ENCODE data around the gene SST.

SST gene

DNA sequence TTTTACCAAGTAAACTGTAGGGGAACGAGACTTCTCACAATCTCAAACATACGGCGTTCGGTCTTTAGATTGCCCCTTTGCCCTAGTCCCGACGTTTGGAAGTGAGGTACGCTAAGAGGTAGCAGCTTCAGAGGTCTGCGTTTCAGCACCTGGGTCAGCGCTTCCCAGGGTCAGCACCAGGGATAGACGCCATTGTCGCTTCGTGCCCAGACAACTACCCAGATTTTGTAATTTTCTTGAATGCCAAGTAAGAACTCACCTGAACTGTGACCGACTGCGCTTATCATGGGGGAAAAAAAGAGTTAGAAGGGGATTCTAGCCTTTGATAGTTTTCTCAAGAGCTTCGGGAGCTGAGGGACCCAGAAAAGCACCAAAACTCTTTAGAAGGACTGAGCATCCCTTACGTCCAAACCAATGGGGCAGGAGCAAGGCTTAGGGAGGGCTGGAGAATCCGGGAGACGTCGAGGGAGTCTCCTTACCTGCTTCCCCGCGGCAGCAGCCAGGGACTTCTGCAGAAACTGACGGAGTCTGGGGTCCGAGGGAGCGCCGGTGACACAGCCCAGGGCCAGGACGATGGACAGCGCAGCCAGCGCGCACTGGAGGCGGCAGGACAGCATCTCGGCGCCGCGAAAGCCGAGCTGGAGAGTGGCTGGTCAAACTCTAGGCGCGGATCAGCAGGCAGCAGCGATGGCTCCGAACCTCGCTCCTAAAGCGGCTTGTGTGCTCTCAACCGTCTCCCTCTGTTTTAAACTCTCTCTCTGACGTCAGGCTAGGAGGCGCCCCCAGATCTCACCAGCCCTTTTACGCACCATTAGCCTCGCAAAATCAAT, at the start of gene SST:
Gene SST, minus strand, starts transcription at position 720 of the 830 bp plus-strand sequence. Its CDS starts 103 bp downstream, at position 617.
- peak; percentile 61 for DNase-seq (ENCODE audit: low read depth)

DNA sequence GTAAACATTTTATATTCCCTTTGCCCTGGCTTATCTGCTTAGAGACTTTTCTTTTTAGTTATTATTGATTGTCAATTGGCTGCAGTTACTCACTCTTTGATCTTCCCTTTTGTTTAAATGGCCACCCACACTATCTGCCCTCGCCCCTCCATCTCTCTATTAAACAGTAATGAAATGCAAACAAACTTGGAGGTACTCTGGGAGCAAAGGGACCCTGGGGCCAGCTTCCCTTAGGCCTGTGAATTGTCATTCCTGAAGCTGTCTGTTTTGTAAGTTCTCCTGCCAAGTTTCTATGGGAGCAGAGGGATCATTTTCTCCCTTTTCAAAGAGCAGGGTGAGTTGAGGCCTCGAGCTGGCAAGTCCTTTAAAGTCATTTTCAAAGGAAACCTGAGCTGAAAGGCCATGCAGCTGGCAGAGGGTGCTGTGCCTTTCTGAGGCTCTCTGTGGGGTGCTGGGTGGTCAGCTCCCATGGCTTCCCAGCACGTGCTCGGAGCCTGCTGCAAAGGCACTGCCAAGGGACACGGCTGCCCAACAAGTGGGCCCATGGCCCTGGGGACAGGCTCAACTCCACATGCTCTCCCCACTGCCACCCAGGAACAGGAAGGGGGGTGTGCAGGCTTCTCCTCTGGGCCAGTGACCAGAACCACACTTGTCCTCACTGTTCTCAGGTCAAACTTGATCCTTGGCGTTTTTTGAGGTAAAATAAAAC, 49.6 kb upstream of the SST start:
- DNase-seq (ENCODE audit: low read depth): no peak

DNA sequence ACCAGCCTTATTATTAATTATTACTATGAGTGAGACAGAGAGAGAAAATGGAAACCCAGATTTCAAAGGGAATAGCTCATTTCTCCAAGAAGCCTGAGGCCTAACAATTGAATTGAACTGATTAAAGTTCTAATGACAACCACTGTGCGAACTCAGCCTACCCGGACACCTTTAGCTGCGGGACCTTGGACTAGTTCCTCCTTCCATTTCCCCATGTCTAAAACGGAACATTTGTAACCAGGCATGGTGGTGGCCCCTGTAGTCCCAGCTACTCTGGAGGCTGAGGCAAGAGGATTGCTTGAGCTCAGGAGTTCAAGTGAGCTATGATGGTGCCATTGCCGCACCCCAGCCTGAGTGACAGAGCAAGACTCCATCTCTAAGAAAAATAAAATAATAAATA, 48.6 kb upstream of the SST start:
- no peak for DNase-seq (ENCODE audit: low read depth)

DNA sequence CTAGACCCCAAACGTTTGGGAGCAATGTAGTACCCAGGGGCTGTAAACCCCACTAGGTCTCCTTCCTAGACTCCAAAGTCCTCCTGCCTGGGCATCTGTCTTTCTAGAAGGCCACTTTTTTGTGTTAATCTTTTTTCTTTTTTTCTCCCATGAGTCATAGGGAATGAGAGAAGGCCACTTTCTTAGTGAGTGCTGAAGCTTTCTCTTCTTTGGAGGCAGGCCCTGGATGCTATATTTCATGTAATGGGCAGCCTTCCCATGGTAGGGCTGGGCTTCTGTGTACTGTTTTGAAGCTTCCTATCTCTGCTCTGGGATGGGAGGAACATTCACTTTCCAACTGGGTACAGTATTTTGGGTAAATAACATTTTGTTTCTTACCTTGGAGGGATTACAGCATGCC, 47.4 kb upstream of the SST start:
- peak; percentile 66 for DNase-seq (ENCODE audit: low read depth)

DNA sequence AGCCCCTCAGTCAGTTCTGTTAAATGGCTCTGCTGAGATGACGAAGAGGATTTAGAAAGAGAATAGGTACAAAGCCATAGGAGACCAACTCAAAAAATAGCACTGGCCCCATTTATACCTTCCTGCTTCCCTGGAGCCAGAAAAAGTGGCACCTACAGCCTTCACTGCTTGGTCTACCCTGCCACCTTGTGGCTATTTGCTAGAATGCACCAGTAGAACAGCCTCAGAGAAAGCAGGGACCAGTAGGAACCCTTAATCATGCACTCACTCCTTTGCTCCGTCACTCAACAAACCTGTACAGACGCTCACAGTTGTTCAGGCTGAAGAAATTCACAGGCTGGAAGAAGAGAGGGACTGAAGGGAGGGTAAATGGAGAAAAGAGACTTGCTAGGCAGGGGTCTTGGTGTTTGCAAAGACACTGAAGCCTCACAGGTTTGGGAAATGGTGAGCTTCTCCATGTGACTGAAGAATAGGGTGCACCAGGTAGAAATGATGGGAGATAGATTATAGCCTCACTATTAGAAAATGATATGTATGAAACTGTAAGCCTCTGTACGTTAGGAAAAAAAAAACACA, 44.3 kb upstream of the SST start:
- peak; percentile 64 for DNase-seq (ENCODE audit: low read depth)

DNA sequence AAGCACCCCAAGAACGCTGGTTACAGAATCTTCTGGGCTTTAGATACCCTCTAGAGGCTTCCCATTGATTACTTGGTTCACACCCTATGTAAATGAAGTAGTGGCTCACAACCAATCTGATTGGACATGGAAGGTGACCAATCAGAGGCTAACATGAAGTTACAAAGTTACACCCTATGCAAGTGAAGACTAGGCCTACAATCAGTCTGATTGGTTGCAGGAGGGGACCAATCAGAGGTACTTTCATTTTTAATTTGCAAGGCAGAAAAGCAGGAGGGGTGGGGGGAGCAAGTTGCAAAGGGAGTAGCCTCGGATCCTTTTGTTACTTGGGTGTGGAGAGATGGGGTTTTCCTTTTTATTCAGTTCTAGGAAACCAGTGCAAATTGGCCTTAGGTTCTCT, 43.3 kb upstream of the SST start:
- DNase-seq (ENCODE audit: low read depth): peak; percentile 64

DNA sequence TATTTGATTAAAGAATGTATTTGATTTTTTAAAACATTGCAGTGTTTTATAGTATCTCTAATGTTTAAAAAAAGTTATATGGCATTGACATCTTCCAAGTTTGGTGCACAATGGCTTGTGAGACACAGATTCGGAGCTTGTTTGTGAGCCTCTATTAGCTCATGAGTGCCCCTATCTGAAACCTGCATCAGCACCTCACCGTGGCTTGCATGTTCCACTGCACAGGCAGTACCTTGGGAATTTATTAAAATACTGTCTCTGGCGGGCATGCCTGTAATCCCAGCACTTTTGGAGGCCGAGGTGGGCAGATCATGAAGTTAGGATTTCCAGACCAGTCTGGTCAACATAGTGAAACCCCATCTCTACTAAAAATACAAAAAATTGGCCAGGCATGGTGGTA, 39.0 kb upstream of the SST start:
- no peak for DNase-seq (ENCODE audit: low read depth)

DNA sequence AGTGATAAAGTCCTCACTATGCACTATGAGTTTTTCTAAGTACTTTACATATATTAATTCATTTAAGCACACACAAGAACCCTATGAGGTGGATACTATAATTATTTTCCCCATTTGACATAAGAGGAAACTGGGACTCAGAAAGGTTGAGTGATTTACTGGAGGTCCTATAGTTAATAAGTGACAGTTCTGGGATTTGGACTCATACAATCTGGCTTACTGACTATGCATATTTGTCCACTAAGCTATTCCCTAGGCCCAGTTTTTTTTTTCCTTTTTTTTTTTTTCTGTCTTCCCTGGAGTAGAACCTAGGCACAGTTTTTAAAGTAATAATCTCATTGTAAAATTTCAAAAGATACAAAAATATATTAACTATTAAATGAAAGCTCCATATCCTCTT, 38.5 kb upstream of the SST start:
- no peak for DNase-seq (ENCODE audit: low read depth)

DNA sequence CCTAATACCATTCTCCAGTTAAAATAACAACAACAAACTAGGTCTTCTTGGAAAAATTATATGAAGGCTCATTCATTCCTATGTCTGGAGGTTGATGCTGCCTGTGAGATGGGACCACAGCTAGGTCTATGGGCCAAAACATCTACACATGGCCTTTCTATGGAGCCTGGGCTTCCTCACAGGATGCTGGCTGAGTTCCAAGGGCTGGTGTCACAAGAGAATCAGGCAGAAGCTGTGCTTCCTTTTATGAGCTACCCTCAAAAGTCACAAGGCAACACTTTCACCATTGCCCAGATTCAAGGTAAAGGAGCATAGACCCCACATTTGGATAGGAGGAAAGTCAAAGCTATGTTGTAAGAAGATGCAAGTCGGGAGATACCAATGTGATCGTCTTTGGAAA, 36.8 kb upstream of the SST start:
- no peak for DNase-seq (ENCODE audit: low read depth)

DNA sequence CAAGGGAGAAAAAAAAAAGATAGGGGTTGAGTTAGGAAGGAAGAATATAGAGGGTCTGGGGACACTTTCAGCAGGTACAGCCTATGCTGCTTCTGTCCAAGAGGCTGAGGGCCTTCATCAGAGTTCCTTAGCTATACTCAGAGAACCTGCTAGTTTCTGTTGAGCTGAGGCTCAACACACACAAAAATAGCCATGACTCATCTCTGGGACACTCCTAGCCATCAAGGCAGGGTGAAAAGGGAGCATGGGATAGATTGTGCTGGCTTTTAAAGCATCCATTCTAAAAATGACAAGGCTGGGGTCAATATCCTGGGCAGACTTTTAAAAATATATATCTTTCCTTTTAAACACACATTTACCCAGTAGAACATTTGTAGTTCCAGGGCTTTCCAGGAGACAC, 35.0 kb upstream of the SST start:
- no peak for DNase-seq (ENCODE audit: low read depth)

DNA sequence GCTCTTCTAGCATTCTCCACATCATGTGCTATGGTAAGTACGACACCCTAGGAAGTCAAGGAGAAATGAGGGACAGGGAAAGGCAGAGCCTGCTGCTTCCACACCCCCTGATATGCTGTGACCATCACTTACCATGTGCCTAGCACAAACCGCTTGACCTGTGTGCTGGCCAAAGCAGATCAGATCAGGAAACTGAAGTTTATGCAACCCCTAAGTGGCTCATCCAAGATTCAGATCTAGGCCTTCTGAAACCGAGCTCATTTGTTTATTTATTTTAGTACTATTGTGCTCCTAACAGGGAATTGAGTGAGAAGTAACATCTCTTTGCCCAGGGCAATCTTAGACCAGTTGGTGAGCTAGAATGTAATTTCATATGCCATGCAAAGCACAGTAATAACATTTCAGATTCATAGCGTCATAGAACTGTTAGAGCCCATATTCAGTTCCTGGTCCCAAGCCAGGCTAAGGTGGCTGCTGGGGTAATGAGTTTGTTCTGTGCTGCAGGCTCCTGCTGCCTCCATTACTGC, 32.4 kb upstream of the SST start, which contains the start of gene RTP2:
Gene RTP2, minus strand, starts transcription at position 51 of the 527 bp plus-strand sequence. CDS start 429 bp downstream, outside the sequence.
- DNase-seq (ENCODE audit: low read depth): no peak

DNA sequence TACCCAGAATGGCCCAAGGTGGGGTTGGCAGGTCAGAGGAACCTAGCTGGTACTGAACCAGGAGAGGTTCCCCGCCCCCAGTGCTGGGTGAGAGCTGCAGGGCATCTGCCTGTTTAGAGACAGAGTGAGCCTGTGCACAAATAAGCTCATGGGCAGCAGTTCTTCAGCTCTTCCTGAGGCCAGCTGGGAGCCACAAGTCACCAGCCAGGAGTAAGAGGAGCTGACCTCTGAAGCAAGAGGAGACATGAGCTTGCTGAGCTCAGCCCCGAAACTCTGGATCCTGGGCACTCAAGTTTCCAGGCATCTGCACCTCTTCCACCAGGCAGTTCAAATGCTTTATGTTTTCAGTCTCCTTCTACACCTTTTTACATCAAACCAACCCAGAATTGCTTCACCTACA, 30.1 kb upstream of the SST start:
- DNase-seq (ENCODE audit: low read depth): no peak

DNA sequence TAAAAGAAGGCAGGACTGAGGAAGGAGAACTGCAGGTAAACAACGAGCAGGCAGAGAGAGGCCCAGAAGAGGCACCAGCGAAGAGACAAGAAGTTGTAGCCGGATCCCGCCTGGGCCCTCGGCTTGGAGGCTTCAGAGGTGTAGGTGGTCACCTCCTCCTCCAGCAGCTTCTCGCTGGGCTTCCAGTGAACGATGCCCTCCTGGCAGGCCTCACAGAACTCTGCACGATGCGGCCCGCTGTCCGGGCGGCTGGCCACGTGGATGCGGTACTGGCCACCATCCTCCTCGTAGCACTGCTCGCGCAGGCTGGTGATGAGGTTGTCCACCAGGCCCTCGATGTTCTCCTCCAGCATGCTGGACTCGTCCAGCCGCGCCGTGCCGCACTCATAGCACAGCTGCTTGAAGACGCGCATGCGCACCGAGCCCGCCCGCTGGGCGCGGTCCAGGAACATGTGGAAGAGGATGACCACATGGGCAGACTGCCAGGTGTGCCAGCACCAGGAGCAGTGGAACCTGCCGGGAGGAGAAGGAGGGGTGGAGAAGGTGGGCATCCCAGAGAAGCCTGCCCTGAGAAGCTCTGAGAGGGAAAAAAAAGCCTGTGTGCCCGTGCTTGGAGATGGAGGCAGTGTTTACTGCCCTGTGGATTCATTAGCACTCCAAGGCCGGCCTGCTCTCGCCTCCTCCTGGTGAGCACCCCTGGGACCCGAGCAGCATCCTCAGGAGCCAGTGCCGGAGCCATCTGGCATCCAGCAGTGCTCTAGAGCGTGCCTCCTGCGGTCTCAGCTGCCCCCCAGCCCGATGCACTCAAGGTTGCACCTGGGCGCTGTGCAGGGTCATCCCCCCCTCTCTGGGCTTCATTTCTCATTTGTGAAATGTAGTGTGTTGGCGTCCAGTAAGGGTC, 28.6 kb upstream of the SST start:
- no peak for DNase-seq (ENCODE audit: low read depth)

DNA sequence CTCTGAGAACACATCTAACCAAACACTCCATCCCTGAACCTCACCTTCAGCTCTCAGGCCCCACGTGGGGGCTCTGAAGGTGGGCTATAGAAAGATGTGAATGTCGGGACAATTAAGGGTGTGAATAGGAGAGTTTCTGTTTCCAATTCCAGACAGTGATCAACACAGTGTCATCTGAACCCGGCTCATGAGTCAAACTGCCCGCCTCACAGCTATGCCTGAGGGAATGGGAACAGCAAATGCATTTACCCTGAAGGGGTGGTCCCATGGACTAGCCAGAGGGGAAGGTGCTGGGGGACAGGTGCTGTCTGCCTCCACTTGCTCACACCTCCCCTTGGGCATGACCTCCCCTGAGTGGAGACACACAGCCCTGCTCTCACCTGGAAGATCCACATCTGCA, 25.8 kb upstream of the SST start:
- DNase-seq (ENCODE audit: low read depth): no peak

DNA sequence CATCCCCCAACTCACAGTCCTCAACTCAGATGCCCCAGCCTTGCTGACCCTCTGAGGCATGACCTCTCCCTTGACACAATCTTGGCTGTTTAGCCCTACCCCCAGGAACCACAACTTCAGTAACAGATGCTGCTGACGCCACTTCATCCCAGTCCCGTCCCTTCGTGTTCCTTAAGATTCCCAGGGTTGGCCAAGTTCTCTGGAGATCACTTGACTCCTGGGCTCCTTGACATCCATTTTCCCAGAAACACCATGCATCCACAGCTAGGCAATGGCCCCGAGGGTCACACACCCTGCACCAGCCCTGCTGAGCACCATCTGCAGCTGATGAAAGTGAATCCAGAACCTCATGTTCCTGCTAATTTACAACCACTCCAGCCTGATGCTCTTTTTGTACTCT, 25.3 kb upstream of the SST start:
- no peak for DNase-seq (ENCODE audit: low read depth)

DNA sequence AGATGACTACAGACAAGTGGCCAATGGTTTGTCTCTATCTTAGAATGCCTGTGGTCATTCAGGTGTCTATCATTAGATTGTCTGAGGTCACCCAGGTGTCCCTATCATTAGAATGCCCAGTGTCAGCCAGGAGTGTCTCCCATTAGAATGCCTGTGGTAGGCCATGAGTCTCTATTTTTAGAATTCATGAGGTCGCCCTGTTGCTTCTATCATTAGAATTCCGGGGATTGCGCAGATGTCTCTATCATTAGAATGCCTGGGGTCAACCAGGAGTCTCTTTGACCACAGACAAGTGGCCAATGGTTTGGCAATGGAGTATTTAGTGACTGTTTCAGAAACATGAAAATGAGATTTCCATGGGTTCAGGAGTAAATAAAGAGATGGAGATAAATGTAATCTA, 24.6 kb upstream of the SST start:
- DNase-seq (ENCODE audit: low read depth): peak; percentile 21

DNA sequence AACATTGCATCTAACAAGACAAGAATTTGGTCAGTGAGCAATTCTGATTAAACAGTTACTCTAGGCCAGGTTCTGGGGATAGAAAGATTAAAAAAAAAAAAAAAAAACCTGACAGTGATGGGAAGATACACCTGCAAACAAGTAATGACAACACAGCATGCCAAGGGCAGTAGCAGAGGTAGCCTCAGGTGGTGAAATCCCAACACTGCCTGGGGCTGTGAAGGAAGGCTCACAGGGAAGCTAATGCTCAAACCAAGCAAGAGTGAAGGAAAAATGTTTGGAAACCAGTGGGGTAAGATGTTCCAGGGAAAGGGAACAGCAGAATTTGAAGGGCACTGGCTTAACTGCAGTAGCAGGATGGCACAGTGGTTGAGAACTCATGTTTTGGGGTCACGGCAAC, 23.2 kb upstream of the SST start:
- DNase-seq (ENCODE audit: low read depth): no peak

DNA sequence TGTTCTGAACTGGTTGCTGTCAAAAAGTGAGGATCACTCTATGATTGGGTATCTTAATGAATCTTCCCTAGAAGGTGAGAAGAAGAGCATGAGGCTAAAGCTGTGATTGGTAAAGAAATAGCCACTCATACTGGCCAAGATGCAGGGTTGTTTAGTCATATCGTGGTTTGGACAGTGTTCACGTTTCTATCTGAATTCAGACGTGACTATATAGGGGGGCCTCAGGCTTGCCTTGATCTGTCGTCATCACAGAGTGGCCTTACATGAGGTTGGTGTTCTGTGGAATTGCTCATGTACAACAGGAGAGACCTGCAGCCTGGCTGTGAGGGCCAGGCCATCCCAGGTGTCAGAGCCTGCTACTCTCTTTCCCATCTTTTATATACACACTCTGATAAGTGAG, 19.8 kb upstream of the SST start:
- DNase-seq (ENCODE audit: low read depth): peak; percentile 76

DNA sequence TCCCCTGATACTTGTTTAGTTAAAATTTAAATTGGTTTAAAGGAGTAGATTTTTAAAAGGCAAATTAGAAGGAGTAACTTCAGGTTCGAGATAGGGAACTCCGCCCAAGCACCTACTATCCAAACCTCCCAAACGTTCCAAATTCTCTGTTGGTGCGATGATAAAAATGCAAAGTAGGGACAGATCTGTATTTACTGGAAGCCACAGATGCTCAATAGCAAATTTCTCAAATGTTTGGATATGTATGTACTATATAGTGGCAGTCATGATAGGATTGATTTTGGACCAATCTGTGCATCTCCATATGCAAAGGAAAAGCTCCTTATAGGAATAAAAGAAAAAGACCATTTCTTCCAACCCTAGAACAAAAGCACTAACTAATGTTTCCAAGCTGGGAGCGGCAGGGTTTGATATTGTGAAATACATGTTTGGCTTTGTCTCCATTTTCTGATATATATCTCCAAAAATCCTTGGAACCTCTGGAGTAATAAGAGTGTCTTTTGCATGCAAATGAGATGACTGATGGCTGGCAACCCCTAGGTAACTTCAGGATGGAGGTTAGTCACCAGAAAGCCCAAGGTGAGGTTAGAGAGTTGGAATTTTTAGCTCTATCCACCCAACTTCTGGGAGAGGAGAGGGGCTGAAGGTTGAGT, 16.6 kb upstream of the SST start:
- DNase-seq (ENCODE audit: low read depth): no peak

DNA sequence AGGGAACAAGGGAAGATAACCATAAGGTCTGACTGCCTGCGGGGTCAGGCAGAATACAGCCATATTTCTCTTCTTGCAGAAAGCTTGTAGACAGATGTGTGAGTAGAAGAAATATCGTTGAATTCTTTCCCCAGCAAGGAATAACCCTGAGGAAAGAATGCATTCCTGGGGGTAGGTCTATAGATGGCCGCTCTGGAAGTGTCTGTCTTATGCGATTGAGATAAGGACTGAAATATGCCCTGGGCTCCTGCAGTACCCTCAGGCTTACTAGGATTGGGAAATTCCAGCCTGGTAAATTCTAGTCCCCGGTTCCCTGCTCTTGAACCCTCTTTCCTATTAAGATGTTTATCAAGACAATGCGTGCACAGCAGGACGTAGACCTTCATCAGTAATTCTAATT, 15.8 kb upstream of the SST start:
- DNase-seq (ENCODE audit: low read depth): peak; percentile 12

DNA sequence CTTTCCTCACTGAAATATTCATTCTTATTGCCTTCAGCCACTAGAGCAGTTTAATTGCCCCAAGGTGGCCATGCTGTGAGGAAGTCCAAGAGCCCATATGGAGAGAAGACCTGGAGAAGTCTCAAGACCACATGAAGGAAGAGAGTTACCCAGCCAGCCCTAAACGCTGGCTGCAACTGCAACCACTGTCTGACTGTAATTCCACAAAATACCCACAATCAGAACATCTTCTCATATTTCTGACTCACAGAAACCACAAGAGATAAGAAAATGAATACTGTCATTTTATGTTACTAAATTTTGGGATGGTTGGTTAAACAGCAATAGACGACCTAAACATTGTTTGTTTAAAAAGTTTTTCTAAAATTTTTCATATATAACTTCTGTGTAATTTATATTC, 14.7 kb upstream of the SST start:
- peak; percentile 83 for DNase-seq (ENCODE audit: low read depth)

All from amniotic epithelial cell (primary cell).